K562 (cell line): Measurements from ENCODE around the gene KCNJ11. TPM values are rescaled to one million over a fixed set of nuclear protein-coding genes. Genes with fewer than 3 reads are reported as not detected.

ENCODE experiments used
- ATAC-seq: fragments of 200-7000 bp; cut with Tn5 transposase; 3 replicates; pipeline ENCODE4 v1.9.1; 2020; ENCODE audit warnings: moderate library complexity
- BruUV-seq: library from RNA; stranded (reverse); fragments of 400-500 nt; replicated peaks from 2 replicates; lab custom pipeline; 2021; lab: Mats Ljungman, UMichigan
- CTCF ChIA-PET: fragments of 300-600 bp; formaldehyde crosslinking; extraction: SDS; loops from one replicate; lab custom pipeline; 2021; ENCODE audit warnings: low intra/inter-chr PET ratio; lab: Yijun Ruan, JAX
- POLR2A ChIA-PET: fragments of 300-600, 350-650 bp; sonication (Branson Sonifier 250); formaldehyde crosslinking; extraction: SDS; loops from one replicate; lab custom pipeline; 2021; ENCODE audit warnings: antibody characterized with exemption, inconsistent platforms; lab: Yijun Ruan, JAX
- DNase-seq, 4 experiments: peaks; one replicate each; pipeline versions ENCODE4 v3.0.0 to v3.0.0-alpha.2; 2011 to 2018; ENCODE audit warnings: low spot score in 3 of 4, mixed read lengths in 3 of 4; ENCODE audit errors: extremely low read depth in 1 of 4
- FAIRE-seq: peaks from 2 replicates; lab custom pipeline; 2011; peaks lifted over from hg19 to GRCh38; lab: Jason Lieb, UNC
- H2AFZ ChIP-seq: 2 replicates; pipeline ENCODE4 v1.6.0; 2011; ENCODE audit warnings: low read depth, low read length, control low read depth, inconsistent platforms
- H3K27ac ChIP-seq: fragments of 200-600 bp; 3 replicates; pipeline ENCODE4 v1.8.0; 2011; ENCODE audit warnings: low read depth, mild to moderate bottlenecking, control low read depth, inconsistent platforms, low read length, moderate library complexity, mixed read lengths; ENCODE audit errors: extremely low read depth
- H3K27me3 ChIP-seq, 2 experiments: fragments of 300-600 bp in 1 of 2; 2 replicates in 1 of 2; 3 replicates in 1 of 2; pipeline versions ENCODE4 v1.6.0 to v1.8.0; 2011; ENCODE audit warnings: inconsistent platforms in 2 of 2, low read length in 2 of 2, mild to moderate bottlenecking in 1 of 2, mixed read lengths in 1 of 2, moderate library complexity in 1 of 2; ENCODE audit not compliant: control insufficient read depth in 2 of 2, insufficient read depth in 2 of 2
- H3K36me3 ChIP-seq: fragments of 300-600 bp; 3 replicates; pipeline ENCODE4 v1.8.0; 2011; ENCODE audit warnings: mild to moderate bottlenecking, low read length, inconsistent platforms; ENCODE audit not compliant: control insufficient read depth, insufficient read depth
- H3K4me1 ChIP-seq, 2 experiments: fragments of 200-600 bp in 1 of 2; replicated peaks in 1 of 2; 2 replicates in 1 of 2; 3 replicates in 1 of 2; pipeline versions ENCODE4 v1.5.1 to v1.8.0; 2011; ENCODE audit warnings: inconsistent platforms in 2 of 2, low read length in 2 of 2, mild to moderate bottlenecking in 1 of 2, mixed read lengths in 1 of 2, moderate library complexity in 1 of 2; ENCODE audit not compliant: control insufficient read depth in 2 of 2, insufficient read depth in 2 of 2
- H3K4me2 ChIP-seq: 2 replicates; pipeline ENCODE4 v1.6.1; 2011; ENCODE audit warnings: low read length, control low read depth, inconsistent platforms, mixed read lengths; ENCODE audit not compliant: insufficient read depth
- H3K4me3 ChIP-seq: fragments of 200-600 bp; sonication (generic), shearing (Covaris generic); 2 replicates; pipeline ENCODE4 v1.5.1; 2016; ENCODE audit warnings: control low read depth, inconsistent platforms
- H3K79me2 ChIP-seq: fragments of 200-600 bp; 3 replicates; pipeline ENCODE4 v1.8.0; 2011; ENCODE audit warnings: low read length, inconsistent platforms; ENCODE audit not compliant: control insufficient read depth, insufficient read depth
- H3K9ac ChIP-seq, 2 experiments: 2 replicates each; pipeline versions ENCODE4 v1.6.0 to v1.6.1; 2011; ENCODE audit warnings: low read depth in 2 of 2, low read length in 2 of 2, control low read depth in 1 of 2, inconsistent platforms in 1 of 2, mild to moderate bottlenecking in 1 of 2, mixed read lengths in 1 of 2; ENCODE audit not compliant: insufficient read depth in 1 of 2
- H3K9me1 ChIP-seq: one replicate; pipeline ENCODE4 v1.6.0; 2011; ENCODE audit warnings: inconsistent platforms, mild to moderate bottlenecking, low read length, moderate library complexity; ENCODE audit not compliant: control insufficient read depth, insufficient read depth
- H3K9me3 ChIP-seq: replicated peaks from 2 replicates; pipeline ENCODE4 v1.5.1; 2011; ENCODE audit warnings: low read depth, low read length, inconsistent platforms; ENCODE audit not compliant: control insufficient read depth, insufficient read depth
- H4K20me1 ChIP-seq: replicated peaks from 2 replicates; pipeline ENCODE4 v1.6.1; 2011; ENCODE audit warnings: low read length, inconsistent platforms, mixed read lengths; ENCODE audit not compliant: control insufficient read depth, insufficient read depth
- ARNT ChIP-seq, 2 experiments: fragments of 450-650 bp; IDR thresholded peaks; 2 replicates each; pipeline ENCODE4 v1.6.1; 2016; ENCODE audit warnings: mild to moderate bottlenecking in 1 of 2
- CCAR2 ChIP-seq: fragments of 200-400 bp; formaldehyde crosslinking; IDR thresholded peaks from 2 replicates; pipeline ENCODE4 v1.6.1; 2017; ENCODE audit warnings: mild to moderate bottlenecking, low read depth, low read length
- NEUROD1 ChIP-seq: fragments of 150-350 bp; IDR thresholded peaks from 2 replicates; pipeline ENCODE4 v1.6.1; 2014; ENCODE audit warnings: borderline replicate concordance, low read length, low read depth; ENCODE audit not compliant: partially characterized antibody
- PHF21A ChIP-seq: fragments of 450-650 bp; IDR thresholded peaks from 2 replicates; pipeline ENCODE4 v1.6.1; 2017; ENCODE audit warnings: low read depth, borderline replicate concordance
- RB1 ChIP-seq: fragments of 450-650 bp; IDR thresholded peaks from 2 replicates; pipeline ENCODE4 v1.6.1; 2017; ENCODE audit warnings: low read depth, mild to moderate bottlenecking
- RBBP5 ChIP-seq: fragments of 200-600 bp; sonication (generic); IDR thresholded peaks from 2 replicates; pipeline ENCODE4 v1.6.1; 2012; ENCODE audit warnings: borderline replicate concordance, mild to moderate bottlenecking, low read length, control low read depth, inconsistent platforms; ENCODE audit not compliant: insufficient read depth, poor library complexity, severe bottlenecking
- RFX5 ChIP-seq: IDR thresholded peaks from 2 replicates; pipeline ENCODE4 v1.6.1; 2011; ENCODE audit warnings: low read depth, mild to moderate bottlenecking, improper control_type of control experiment, low read length
- SNIP1 ChIP-seq: fragments of 450-650 bp; IDR thresholded peaks from 2 replicates; pipeline ENCODE4 v1.7.1; 2017; ENCODE audit warnings: low read depth, mild to moderate bottlenecking
- SREBF2 ChIP-seq: sonication (generic); formaldehyde crosslinking; IDR thresholded peaks from 2 replicates; pipeline ENCODE4 v1.4.0; 2020; ENCODE audit warnings: mild to moderate bottlenecking, missing genetic modification reagents
- XRCC4 ChIP-seq: IDR thresholded peaks from one replicate; pipeline ENCODE4 v1.6.1; 2011; ENCODE audit not compliant: insufficient read depth, insufficient read length; ENCODE audit errors: extremely low read depth
- ZNF830 ChIP-seq: fragments of 250-450 bp; sonication (Bioruptor Pico); IDR thresholded peaks from 2 replicates; pipeline ENCODE4 v1.5.0; 2021; ENCODE audit warnings: mild to moderate bottlenecking
- WGBS: fragments of 100-300 bp; shearing (Covaris generic); methylation state at CpG from one replicate; pipeline ENCODE4 v1.1.6; 2016; ENCODE audit warnings: low coverage, mixed read lengths; ENCODE audit not compliant: insufficient coverage; ENCODE audit errors: missing lambda C conversion rate; 5-methylcytosine and 5-hydroxymethylcytosine counted together
- in situ Hi-C: fragments of 300-500 bp; cut with MboI; formaldehyde crosslinking; loops from 4 replicates; pipeline ENCODE4 v1.15.0; 2018; ENCODE audit warnings: inconsistent platforms, mixed read lengths
- intact Hi-C: fragments of 100-400 bp; cut with micrococcal nuclease; formaldehyde crosslinking; loops from 2 replicates; pipeline ENCODE4 v1.14.2; 2022
- polyA plus RNA-seq, 8 experiments: library from polyadenylated mRNA; depleted of rRNA in 4 of 8; stranded (reverse) in 5 of 8; unstranded in 3 of 8; fragments of >200 nt; fragmentation: Nextera tagmentation in 2 of 8; fragmentation: Illumina TruSeq in 1 of 8; extraction: Ambion mirVana in 2 of 8; extraction: Trizol in 1 of 8; gene quantifications; 2 replicates each; pipeline versions ENCODE4 v1.2.1 to v1.2.3, GENCODE V29; 2011 to 2014; ENCODE audit warnings: inconsistent platforms in 1 of 8, missing spikeins in 1 of 8
- total RNA-seq, 7 experiments: library from RNA; depleted of rRNA in 6 of 7; stranded (reverse); fragments of >200 nt in 6 of 7; fragmentation: Illumina TruSeq in 2 of 7; extraction: Trizol in 2 of 7; gene quantifications; 2 replicates each; pipeline versions ENCODE4 v1.2.1 to v1.2.3, GENCODE V29; 2011 to 2021; ENCODE audit warnings: low replicate concordance in 1 of 7
- TF ChIP-seq, protein P1 (sequence below): fragments of 450-650 bp; formaldehyde crosslinking; IDR thresholded peaks from 2 replicates; pipeline ENCODE4 v1.4.0; 2020; ENCODE audit warnings: mild to moderate bottlenecking, mixed read lengths
- TF ChIP-seq, protein P2 (sequence below): fragments of 450-650 bp; formaldehyde crosslinking; IDR thresholded peaks from 2 replicates; pipeline ENCODE4 v1.4.0; 2020; ENCODE audit warnings: mild to moderate bottlenecking, moderate library complexity

The KCNJ11 gene
- total and polyA plus RNA-seq, 9 of the 15 experiments (the other 6 are each of a cell fraction or from before 2014, with no cell fraction given): 0.54 to 3.7 (median 0.86) TPM; not detected in 2

DNA sequence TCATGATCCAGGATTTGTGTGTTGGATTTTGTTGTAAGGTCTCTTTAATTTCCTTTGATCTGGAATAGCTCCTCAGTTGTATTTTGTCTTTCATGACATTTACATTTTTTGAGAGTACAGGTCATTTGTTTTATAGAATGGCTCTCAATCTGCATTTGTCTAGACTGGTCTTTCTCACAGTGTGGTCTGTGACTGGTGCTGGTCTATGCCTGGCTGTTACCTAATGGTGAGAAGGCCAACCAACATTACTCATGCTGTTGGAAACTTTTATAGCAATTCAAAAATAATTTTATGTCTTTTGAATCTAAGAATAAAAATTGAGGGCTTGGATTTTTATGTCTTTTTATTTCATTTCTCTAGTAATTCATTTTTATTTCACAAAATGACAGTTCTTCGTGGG is 40.8 kb downstream of the KCNJ11 start:
- in situ Hi-C loops: no loop called here
- CTCF ChIA-PET: no interaction called here
- 10% methylated on average over 1 of the region's 1 CpG for WGBS
- Histone ChIP-seq H3K9me1 (no peaks in the 10 kb centered on the region), H3K27ac (no peak overlapping the region), H3K9me3 (no peaks in the 10 kb centered on the region), H3K4me2 (no peak overlapping the region), H4K20me1 (no peaks in the 10 kb centered on the region)
- no peak for DNase-seq
- no peak for FAIRE-seq
- TF ChIP-seq SREBF2 (CRISPR knock-in tag): no peak
- TF ChIP-seq RB1: no peak
- TF ChIP-seq SNIP1: no peak
- no peak for TF ChIP-seq XRCC4
- no peak for TF ChIP-seq NEUROD1
- no peak for TF ChIP-seq PHF21A
- TF ChIP-seq RBBP5: no peak
- TF ChIP-seq RFX5: no peak
- TF ChIP-seq ZNF830 (CRISPR knock-in tag): no peak
- no peak for TF ChIP-seq ARNT (IDR thresholded peaks at IDR 0.05)
- TF ChIP-seq, protein P1, sequence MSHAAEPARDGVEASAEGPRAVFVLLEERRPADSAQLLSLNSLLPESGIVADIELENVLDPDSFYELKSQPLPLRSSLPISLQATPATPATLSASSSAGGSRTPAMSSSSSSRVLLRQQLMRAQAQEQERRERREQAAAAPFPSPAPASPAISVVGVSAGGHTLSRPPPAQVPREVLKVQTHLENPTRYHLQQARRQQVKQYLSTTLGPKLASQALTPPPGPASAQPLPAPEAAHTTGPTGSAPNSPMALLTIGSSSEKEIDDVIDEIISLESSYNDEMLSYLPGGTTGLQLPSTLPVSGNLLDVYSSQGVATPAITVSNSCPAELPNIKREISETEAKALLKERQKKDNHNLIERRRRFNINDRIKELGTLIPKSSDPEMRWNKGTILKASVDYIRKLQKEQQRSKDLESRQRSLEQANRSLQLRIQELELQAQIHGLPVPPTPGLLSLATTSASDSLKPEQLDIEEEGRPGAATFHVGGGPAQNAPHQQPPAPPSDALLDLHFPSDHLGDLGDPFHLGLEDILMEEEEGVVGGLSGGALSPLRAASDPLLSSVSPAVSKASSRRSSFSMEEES (CRISPR knock-in tag): no peak
- TF ChIP-seq, protein P2, sequence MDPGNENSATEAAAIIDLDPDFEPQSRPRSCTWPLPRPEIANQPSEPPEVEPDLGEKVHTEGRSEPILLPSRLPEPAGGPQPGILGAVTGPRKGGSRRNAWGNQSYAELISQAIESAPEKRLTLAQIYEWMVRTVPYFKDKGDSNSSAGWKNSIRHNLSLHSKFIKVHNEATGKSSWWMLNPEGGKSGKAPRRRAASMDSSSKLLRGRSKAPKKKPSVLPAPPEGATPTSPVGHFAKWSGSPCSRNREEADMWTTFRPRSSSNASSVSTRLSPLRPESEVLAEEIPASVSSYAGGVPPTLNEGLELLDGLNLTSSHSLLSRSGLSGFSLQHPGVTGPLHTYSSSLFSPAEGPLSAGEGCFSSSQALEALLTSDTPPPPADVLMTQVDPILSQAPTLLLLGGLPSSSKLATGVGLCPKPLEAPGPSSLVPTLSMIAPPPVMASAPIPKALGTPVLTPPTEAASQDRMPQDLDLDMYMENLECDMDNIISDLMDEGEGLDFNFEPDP: no peak
- TF ChIP-seq CCAR2: no peak
- TF ChIP-seq, all 486 proteins: peak for 0
- Histone ChIP-seq H3K4me3 (no peak overlapping the region), H3K79me2 (peaks cover 5% of the 10 kb centered on the region; the same call in 2 of the 3 replicates), H3K4me1 (peaks cover 4 to 13% of the 10 kb centered on the region in 2 experiments; a peak in 4 of 5 replicates), H2AFZ (no peak overlapping the region), H3K27me3 (no peaks in the 10 kb centered on the region), H3K9ac (no peak overlapping the region), H3K36me3 (no peaks in the 10 kb centered on the region)
- intact Hi-C loops: no loop called here
- ATAC-seq: no peak
- POLR2A ChIA-PET: interaction anchor here (0.7 kb wide), 1 partner anchor 19 kb away, joined by 3 read pairs; no protein-coding TSS in a partner anchor
- no TSS peak for BruUV-seq
